HG03558 (cell line): ENCODE data around the gene SMARCE1.

Experiments
- ATAC-seq: cut with Tn5 transposase; IDR thresholded peaks from one replicate; pipeline ENCODE4 v1.9.1; 2021; ENCODE audit warnings: moderate number of reproducible peaks; ENCODE audit not compliant: unreplicated experiment; ENCODE audit errors: extremely low read depth

SMARCE1 gene

DNA sequence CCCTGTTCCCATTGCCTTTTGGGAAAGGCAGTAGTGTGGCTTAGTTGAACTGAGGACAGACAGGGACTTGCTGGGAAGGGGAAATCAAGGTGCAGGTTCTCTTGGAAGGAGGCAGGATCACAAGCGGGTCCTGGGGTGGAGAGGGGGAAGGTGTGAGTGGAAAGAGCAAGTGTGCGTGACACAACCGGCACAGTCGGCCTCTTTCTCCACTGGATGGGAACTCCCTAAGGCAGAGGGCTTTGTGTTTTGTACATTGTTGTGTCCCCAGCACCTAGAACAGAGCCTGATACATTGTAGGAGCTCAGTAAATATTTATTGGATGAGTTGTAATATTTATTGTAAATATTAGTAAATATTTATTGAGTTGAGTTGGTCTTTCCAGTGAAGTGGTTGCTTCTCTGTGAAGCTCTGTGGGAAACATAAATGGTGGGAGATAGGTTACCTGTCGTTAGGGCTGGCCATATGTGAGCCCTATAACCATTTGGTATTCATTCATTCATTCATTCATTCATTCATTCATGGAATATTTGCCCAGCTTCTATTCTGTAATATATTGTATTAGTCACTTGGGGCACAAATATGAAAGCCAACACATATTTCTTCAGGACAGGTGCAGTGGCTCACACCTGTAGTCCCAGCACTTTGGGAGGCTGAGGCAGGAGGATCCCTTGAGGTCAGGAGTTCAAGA lies 34.0 kb downstream of the SMARCE1 start:
- ATAC-seq, result no peak

DNA sequence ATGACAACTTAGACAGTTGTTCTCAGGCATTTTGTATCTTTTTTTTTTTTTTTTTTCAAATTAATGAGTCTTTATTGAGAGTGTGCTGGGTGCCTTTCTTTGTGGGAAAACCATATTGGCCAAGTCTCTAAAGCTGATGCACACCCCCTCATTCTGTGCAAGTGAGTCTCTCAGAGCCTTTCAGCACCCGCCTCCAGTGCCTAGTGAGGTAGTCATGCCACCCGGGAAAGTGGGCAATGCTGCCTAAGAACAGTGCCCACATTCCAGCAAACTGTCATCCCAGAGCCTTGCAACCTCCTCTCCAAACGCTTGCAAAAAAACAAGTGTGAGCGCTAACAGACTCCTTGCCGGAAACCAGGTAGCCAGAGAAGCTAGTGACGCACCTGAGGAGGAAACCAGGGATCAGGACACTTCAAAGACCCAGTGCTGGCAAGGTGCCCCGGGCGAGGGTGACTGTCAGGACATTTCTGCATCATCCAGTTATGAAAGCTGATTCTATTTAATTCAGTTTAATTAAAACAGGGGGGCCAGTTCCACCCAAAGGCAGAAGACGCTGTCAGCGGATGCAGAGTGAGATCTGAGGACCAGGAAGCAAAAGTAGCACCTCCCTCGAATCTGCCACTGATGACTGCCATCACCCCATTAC lies 34.9 kb downstream of the SMARCE1 start:
- no peak for ATAC-seq

GRCh38 chr17:40611840-40612474 lies 35.7 kb downstream of the SMARCE1 start:
- no peak for ATAC-seq

GRCh38 chr17:40610359-40610758 lies 37.3 kb downstream of the SMARCE1 start:
- ATAC-seq, result no peak

GRCh38 chr17:40608061-40608581 lies 39.5 kb downstream of the SMARCE1 start:
- ATAC-seq, result no peak

DNA sequence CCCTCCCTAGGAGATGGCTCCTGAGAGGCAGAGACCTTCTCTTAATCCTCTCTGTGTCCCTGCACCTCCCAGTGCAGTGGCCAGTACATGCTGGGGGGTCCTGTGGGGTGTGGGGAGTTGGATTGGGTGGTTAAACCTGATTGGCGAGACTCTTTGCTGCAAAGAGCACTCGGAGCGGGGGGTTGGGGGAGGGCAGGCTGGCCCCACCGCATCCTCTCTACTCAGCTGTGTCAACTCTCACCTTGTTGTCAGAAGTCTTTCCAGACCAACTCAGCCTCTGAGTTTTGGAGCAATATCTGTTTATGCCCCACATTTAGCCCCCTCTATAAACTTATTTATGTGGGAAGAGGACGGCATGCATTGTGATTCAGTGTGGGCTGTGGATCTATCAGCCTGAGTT lies 40.0 kb downstream of the SMARCE1 start:
- ATAC-seq, result no peak

DNA sequence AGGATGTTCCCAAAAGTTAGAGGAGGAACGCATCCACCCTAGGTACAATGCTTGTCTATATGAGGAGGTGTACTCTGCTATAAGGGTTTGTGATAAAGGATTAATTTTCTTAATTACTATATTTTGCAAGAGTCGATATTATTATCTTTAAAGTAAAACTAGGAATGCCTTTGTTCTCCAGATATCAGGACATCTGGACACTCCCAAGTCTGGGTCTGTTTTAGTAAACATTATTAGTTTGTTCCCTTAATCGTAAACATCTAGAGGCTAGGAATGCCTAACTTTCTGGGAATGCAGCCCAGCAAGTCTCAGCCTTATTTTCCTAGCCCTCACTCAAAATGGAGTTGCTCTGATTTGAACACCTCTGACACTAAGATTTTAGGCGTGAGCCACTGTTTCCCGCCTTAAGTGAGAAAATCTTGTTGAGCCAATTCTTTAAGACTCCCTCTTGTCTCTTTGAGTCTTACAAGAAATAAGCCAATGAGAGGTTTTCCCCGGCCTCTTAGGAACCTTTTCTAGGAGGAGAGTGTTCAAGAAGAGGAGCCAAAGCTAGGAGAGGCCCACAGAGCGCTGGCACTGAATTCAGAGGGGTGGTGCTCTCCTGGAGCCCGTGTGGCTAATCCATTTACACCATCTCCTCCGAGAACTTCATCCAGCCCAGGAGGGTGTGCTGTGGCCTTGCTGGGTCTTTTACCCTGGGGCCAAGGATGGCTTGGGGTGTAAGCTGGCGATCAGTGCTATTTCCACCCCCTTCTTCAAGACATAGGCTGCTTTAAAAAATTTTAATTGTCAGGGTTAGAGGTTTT lies 40.9 kb downstream of the SMARCE1 start:
- ATAC-seq, result no peak

DNA sequence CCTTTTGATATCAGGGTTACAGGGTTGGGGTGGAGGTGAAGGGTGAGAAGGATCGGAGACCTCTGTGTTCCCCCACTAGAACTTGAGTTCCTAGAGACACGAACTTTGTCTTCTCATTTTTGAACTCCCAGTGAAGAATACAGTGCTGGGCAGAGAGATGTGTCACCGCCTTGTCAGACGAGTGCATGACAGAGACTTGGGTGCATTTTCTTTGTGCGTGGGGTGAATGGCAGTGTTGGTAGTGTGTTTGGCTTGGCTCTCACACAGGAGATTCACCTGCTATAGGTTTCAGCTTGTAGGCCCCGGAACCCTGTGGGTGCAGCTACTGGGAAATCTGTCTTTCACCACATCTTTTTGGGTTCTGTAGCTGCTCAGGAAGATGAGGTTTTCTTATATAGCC lies 42.3 kb downstream of the SMARCE1 start:
- no peak for ATAC-seq

DNA sequence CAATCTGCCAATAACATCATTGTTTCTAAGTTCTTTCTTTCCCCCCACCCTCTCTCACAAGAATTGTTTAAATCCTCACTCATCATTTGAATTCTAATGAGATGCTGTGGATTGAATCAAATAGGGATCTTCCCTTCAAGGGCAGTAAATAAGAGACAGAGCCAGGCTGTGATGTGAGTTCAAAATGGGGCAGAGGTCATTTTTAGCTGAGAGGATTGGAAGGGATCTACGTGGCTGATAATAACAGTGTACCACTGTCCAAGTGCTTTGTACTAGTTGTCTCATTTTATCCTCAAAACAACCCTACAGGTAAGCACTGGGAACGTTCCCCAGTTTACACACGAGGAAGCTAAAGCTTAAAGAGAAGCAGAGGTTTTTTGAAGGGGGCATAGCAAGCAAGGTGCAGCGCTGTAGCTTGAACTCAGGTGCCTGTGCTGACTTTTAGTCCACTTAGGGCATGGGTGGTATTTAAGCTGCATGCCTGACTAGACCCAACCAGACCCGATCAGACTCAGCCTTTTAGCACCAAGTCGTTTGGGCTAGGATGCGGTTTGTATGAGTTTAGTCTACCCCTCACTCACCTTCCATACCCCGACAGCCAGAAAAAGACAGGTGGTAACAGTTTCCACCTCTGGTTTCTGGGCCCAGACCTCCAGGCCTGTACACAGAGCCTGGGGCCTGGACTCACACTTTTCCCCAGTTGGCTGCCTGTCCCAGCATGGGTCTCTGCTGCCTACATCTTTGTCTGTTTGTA lies 43.1 kb downstream of the SMARCE1 start:
- ATAC-seq, result no peak

DNA sequence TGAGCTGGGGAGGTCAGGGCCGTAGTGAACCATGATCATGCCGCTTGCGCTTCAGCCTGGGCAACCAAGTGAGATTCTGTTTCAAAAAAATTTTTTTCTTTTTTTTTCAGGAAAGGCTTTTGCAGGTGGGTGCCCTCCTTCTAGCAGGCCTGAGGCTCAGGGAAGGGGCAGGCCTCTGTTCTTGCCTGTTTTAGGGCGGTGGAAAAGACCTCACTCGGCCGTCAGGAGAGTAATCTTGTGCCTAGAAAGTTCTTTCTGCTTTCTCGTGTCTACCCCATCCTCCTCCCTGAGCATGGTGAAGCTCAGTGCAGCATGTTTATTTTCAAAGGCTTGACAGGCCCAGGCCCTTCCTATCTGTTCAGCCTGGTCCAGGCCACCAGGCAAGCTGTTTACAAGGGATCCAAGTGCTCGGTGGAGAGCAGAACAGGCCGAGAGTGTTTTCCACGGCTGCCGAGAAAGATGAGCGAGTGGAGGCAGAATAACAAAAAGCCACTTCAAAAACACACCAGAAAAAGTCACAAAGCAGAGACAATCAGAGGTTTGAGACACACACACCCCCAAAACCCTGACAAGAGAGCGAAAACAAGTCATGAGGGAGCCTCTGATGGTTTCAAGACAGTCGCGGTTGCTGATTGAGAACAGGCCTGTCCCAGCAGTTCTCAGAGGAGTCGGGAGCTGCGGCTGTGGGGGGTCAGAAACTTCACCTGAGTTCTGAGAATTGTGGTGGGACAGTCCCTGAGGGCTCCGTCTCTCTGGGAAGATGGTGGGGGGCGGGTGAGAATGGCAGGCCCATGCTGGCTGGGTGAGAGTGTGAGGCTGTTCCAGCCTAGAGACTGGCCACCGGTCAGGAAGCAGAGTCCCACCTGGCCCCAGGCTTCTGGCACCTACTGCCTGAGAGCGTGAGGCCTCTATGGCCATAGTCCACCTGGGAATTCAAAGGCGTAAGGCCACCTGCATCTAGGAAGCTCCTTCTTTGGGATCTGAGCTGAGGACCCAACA lies 44.9 kb downstream of the SMARCE1 start:
- ATAC-seq, result no peak

DNA sequence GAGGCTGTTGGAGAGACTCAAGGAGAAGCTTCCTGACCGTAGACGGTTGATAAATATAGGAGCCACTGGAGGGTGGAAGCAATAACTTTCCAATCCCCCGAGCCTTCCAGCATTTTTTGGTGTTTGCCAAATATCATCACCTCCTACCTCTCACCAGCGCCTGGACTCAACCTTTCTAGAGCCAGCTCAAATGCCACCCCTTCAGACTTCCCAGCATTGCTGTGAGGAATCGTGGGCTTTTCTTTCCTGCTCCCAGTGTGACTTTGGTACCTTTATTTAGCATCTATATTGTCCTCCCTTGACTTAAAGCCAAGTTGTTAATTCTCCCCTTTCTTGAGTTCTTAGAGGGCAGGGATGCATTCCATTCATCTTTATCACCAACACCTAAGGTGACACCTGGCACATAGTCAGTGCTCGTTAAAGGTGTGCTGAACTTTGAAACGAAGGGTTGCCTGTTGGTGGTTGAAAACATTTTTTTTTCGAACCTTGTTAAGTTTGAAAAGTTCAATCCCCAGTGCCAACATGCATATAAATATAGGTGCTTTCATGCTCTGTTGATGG lies 47.1 kb downstream of the SMARCE1 start:
- ATAC-seq, result no peak

DNA sequence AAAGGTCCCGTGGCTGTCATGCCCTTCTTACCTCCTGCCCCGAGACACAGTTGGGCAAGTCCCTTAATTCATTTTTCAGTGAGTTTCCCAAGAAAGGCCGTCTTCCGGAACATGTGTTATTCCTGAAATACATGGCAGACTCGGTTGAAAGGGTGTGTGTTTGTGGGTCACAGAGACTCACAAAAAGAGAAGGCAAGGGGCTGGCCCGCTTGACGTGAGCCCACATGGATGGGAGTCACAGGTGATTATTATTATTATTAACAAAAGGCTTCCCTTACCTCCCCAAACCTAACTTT lies 48.2 kb downstream of the SMARCE1 start:
- ATAC-seq, result no peak

GRCh38 chr17:40598619-40599467 lies 48.8 kb downstream of the SMARCE1 start:
- ATAC-seq, result peak; percentile 36

GRCh38 chr17:40598301-40598618 lies 49.4 kb downstream of the SMARCE1 start:
- ATAC-seq, result no peak

- ATAC-seq, result no peak
These were observed 49.9 kb downstream of the SMARCE1 start for GRCh38 chr17:40597556-40598300.

DNA sequence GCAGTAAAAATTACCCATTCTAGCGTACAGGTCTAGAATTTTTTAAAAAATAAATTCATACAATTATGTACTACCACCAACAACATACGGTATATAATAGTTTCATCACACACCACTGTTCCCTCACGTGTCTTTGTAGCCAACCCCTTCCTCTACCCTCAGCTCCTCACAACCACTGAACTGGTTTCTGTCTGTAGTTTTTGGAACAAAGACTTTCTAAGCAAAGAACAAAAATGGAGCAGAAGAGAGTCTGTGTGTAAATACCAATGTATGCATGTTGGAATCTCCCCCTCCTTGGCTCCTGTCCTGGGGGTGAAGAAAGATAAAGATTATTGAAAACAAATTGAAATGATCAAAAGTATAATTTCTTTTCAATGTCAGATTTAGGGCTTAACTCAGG lies 50.5 kb downstream of the SMARCE1 start:
- ATAC-seq, result no peak

GRCh38 chr17:40596261-40596919 lies 51.2 kb downstream of the SMARCE1 start:
- no peak for ATAC-seq
